GM12872 (cell line): ENCODE results near the gene KRTAP21-1.

Source experiments
- CTCF ChIP-seq: IDR thresholded peaks from 3 replicates; pipeline ENCODE4 v1.5.1; 2011; ENCODE audit warnings: low read depth, mild to moderate bottlenecking, low read length, moderate library complexity; ENCODE audit not compliant: insufficient read depth

Gene KRTAP21-1

GRCh38 chr21:30714946-30715345 lies 40.3 kb downstream of the KRTAP21-1 start:
- TF ChIP-seq CTCF, result no peak

- no peak for TF ChIP-seq CTCF
Measured at GRCh38 chr21:30714456-30714855, 40.8 kb downstream of the KRTAP21-1 start.

- no peak for TF ChIP-seq CTCF
Measured at GRCh38 chr21:30713766-30714165, 41.5 kb downstream of the KRTAP21-1 start.

DNA sequence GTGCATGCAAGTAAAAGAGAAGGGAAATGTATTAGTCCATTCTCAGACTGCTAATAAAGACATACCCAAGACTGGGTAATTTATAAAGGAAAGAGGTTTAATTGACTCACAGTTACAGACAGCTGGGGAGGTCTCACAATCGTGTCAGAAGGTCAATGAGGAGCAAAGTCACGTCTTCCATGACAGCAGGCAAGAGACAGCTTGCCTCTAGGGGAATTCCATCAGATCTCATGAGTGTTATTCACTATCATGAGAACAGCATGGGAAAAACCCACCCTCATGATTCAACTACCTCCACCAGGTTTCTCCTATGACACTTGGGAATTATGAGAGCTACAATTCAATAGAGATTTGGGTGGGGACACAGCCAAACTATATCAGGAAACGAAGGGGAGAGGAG lies 44.7 kb downstream of the KRTAP21-1 start:
- TF ChIP-seq CTCF, result no peak

DNA sequence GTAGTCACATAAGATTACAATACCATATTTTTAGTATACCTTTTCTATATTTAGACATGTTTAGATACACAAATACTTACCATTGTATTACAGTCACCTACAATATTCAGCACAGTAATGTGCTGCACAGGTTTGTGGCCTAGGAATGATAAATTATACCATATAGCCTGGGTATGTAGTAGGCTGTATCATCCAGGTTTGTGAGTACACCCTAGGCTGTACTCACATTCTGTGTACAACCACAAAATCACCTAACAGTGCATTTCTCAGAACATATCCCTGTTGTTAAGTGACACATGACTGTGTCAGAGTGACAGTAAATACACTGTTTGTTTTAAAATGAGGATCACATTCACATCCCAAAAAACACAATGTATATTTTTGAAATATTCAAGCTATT lies 47.8 kb downstream of the KRTAP21-1 start:
- TF ChIP-seq CTCF, result no peak
